K562 (cell line): Measurements from ENCODE around the gene ZBTB38.
A peak's percentile ranks its signal among the peaks of the same experiment; 100 is the strongest.

Source experiments
- CC2D1A ChIP-seq: fragments of 450-650 bp; IDR thresholded peaks from 2 replicates; pipeline ENCODE4 v1.6.1; 2017; ENCODE audit warnings: mild to moderate bottlenecking
- CREB1 ChIP-seq, 2 experiments: sonication (generic) in 1 of 2; formaldehyde crosslinking in 1 of 2; IDR thresholded peaks; 2 replicates each; pipeline versions ENCODE4 v1.6.1 to v1.8.0; 2012 to 2022; ENCODE audit warnings: inconsistent platforms in 1 of 2, mild to moderate bottlenecking in 1 of 2, missing genetic modification reagents in 1 of 2, moderate library complexity in 1 of 2
- HIVEP1 ChIP-seq: fragments of 250-450 bp; sonication (Bioruptor Pico); IDR thresholded peaks from 2 replicates; pipeline ENCODE4 v1.4.0; 2020; ENCODE audit warnings: mild to moderate bottlenecking
- HOXB6 ChIP-seq: fragments of 250-450 bp; sonication (Bioruptor Pico); IDR thresholded peaks from 2 replicates; pipeline ENCODE4 v1.5.1; 2022; ENCODE audit warnings: mild to moderate bottlenecking, borderline replicate concordance
- POLR2AphosphoS5 ChIP-seq: IDR thresholded peaks from 2 replicates; pipeline ENCODE4 v1.6.1; 2011; ENCODE audit warnings: mild to moderate bottlenecking, low read depth, low read length, moderate library complexity; ENCODE audit not compliant: control insufficient read depth, insufficient read depth
- SMARCC2 ChIP-seq: fragments of 450-650 bp; IDR thresholded peaks from 2 replicates; pipeline ENCODE4 v1.6.1; 2017; ENCODE audit warnings: antibody characterized with exemption, moderate library complexity, mild to moderate bottlenecking, low read depth
- TF ChIP-seq, protein P1 (sequence below): fragments of 450-650 bp; IDR thresholded peaks from 2 replicates; pipeline ENCODE4 v1.6.1; 2016; ENCODE audit warnings: low read depth

DNA sequence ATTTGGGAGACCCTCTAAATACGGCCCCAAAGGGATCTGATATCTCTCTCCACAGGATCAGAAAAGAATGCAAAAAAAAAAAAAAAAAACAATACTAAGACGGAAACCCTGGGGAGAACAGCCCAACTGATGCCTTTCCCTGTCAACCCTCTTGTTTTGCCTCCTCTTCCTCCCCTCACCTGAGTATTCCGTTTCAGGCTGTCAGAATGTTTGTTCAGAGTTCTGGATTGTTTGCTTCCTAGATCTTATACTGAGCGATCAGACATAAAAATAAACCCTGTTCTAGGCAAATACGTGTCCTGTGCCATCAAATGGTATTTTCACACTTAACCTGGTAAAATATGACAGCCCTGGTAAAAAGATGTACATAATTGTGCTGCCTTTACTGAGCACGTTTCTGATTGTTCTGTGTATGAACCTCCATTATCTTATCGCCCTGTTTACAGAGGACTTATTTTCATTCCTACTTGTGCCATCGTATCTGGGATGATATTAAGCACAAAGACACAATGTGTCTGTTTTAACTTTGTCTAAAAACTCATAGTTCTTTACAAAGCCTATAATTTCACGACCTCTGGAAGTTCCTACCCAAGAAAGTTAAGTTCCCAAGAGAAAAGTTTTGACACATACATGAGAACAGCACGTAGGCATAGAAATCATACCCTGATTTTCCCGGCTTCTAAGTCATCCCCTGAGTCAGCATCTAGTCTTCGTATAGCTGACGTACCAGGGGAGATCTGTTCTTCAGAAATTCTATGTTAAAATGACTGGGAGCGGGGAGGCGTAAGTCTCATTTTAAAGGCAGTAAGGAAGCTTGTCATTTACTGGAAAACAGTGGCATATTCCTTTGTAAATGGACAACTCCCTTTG, 856 bp downstream of the ZBTB38 start:
- TF ChIP-seq CREB1 (IDR thresholded peaks at IDR 0.05) (0 out of 2 replicates have a peak, but pooled peaks have one; percentile 15), CREB1 (CRISPR knock-in tag; IDR thresholded peaks at IDR 0.05) (no peak), HOXB6 (CRISPR knock-in tag) (no peak), SMARCC2 (no peak), CC2D1A (no peak), POLR2AphosphoS5 (no peak), HIVEP1 (CRISPR knock-in tag) (no peak)
- TF ChIP-seq, protein P1, sequence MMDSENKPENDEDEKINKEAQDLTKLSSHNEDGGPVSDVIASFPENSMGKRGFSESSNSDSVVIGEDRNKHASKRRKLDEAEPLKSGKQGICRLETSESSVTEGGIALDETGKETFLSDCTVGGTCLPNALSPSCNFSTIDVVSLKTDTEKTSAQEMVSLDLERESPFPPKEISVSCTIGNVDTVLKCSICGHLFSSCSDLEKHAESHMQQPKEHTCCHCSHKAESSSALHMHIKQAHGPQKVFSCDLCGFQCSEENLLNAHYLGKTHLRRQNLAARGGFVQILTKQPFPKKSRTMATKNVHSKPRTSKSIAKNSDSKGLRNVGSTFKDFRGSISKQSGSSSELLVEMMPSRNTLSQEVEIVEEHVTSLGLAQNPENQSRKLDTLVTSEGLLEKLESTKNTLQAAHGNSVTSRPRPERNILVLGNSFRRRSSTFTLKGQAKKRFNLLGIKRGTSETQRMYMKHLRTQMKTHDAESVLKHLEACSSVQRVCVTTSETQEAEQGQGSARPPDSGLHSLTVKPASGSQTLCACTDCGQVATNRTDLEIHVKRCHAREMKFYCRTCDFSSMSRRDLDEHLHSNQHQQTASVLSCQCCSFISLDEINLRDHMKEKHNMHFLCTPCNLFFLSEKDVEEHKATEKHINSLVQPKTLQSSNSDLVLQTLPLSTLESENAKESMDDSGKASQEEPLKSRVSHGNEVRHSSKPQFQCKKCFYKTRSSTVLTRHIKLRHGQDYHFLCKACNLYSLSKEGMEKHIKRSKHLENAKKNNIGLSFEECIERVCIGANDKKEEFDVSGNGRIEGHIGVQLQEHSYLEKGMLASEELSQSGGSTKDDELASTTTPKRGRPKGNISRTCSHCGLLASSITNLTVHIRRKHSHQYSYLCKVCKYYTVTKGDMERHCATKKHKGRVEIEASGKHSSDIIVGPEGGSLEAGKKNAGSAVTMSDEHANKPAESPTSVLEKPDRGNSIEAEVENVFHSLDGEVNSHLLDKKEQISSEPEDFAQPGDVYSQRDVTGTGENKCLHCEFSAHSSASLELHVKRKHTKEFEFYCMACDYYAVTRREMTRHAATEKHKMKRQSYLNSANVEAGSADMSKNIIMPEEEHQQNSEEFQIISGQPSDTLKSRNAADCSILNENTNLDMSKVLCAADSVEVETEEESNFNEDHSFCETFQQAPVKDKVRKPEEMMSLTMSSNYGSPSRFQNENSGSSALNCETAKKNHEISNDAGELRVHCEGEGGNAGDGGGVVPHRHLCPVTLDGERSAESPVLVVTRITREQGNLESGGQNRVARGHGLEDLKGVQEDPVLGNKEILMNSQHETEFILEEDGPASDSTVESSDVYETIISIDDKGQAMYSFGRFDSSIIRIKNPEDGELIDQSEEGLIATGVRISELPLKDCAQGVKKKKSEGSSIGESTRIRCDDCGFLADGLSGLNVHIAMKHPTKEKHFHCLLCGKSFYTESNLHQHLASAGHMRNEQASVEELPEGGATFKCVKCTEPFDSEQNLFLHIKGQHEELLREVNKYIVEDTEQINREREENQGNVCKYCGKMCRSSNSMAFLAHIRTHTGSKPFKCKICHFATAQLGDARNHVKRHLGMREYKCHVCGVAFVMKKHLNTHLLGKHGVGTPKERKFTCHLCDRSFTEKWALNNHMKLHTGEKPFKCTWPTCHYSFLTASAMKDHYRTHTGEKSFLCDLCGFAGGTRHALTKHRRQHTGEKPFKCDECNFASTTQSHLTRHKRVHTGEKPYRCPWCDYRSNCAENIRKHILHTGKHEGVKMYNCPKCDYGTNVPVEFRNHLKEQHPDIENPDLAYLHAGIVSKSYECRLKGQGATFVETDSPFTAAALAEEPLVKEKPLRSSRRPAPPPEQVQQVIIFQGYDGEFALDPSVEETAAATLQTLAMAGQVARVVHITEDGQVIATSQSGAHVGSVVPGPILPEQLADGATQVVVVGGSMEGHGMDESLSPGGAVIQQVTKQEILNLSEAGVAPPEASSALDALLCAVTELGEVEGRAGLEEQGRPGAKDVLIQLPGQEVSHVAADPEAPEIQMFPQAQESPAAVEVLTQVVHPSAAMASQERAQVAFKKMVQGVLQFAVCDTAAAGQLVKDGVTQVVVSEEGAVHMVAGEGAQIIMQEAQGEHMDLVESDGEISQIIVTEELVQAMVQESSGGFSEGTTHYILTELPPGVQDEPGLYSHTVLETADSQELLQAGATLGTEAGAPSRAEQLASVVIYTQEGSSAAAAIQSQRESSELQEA = no peak
